ENCODE measurements around the gene GTPBP2.
"Not testable (repeated sequence)": the region's sequence is repeated elsewhere in the genome, so short reads cannot be mapped to it uniquely, and the experiment has no call there.

The GTPBP2 gene

GRCh38 chr6:43623880-43624785 lies 4.9 kb downstream of the GTPBP2 start:
- no peak for DNase-seq

- no peak for DNase-seq
Measured at GRCh38 chr6:43622541-43622940, 6.5 kb downstream of the GTPBP2 start.

- DNase-seq: no peak
Measured at GRCh38 chr6:43621836-43622180, 7.3 kb downstream of the GTPBP2 start.

- DNase-seq: no peak
Measured at GRCh38 chr6:43621078-43621835, 7.8 kb downstream of the GTPBP2 start.

- no peak for DNase-seq
Measured at GRCh38 chr6:43616725-43617472, 12.2 kb downstream of the GTPBP2 start.

GRCh38 chr6:43614396-43614730 lies 14.7 kb downstream of the GTPBP2 start:
- DNase-seq: no peak

- DNase-seq: no peak
Measured at GRCh38 chr6:43613721-43614395, 15.2 kb downstream of the GTPBP2 start.

- no peak for DNase-seq
Measured at GRCh38 chr6:43610431-43610830, 18.6 kb downstream of the GTPBP2 start.

GRCh38 chr6:43609402-43609801 lies 19.7 kb downstream of the GTPBP2 start:
- DNase-seq: no peak

- DNase-seq: no peak
Measured at GRCh38 chr6:43608807-43609206, 20.3 kb downstream of the GTPBP2 start.

GRCh38 chr6:43608310-43608763 lies 20.7 kb downstream of the GTPBP2 start:
- DNase-seq: peak; percentile 53

- DNase-seq: no peak
Measured at GRCh38 chr6:43606019-43606418, 23.0 kb downstream of the GTPBP2 start.

GRCh38 chr6:43604174-43604573 lies 24.9 kb downstream of the GTPBP2 start:
- DNase-seq: no peak

- no peak for DNase-seq
Measured at GRCh38 chr6:43600595-43600994, 28.5 kb downstream of the GTPBP2 start.

GRCh38 chr6:43593938-43594337 lies 35.1 kb downstream of the GTPBP2 start:
- no peak for DNase-seq

- DNase-seq: not testable (repeated sequence)
Measured at GRCh38 chr6:43589564-43589963, 39.5 kb downstream of the GTPBP2 start.

- no peak for DNase-seq
Measured at GRCh38 chr6:43588194-43588593, 40.9 kb downstream of the GTPBP2 start.

- no peak for DNase-seq
Measured at GRCh38 chr6:43584892-43585570, 44.0 kb downstream of the GTPBP2 start.

GRCh38 chr6:43582911-43583310 lies 46.2 kb downstream of the GTPBP2 start:
- DNase-seq: no peak

GRCh38 chr6:43579171-43579570 lies 49.9 kb downstream of the GTPBP2 start:
- DNase-seq: no peak

- no peak for DNase-seq
Measured at GRCh38 chr6:43578748-43579147, 50.3 kb downstream of the GTPBP2 start.

Measured in DMS79 (cell line).